Spleen (tissue), 7 donors: ENCODE data around the gene MCCC1.

Experiments used
- POLR2A ChIP-seq, 3 donors: fragments of 450-650 bp; IDR thresholded peaks; one replicate each; pipeline ENCODE4 v1.5.1; 2017; ENCODE audit warnings: antibody characterized with exemption in 3 of 3, mild to moderate bottlenecking in 1 of 3
- POLR2AphosphoS5 ChIP-seq, 3 donors: sonication (generic); formaldehyde crosslinking; IDR thresholded peaks; one replicate each; pipeline ENCODE4 v1.5.1; 2017; ENCODE audit warnings: antibody characterized with exemption in 3 of 3
- TF ChIP-seq, protein P1 (sequence below), 11 experiments: fragments of 200-600 bp in 7 of 11; fragments of 450-650 bp in 4 of 11; sonication (generic) in 4 of 11; IDR thresholded peaks in 8 of 11; conservative IDR thresholded peaks in 3 of 11; 1 replicate in 7 of 11; 2 replicates in 4 of 11; pipeline versions ENCODE4 v1.4.0 to v1.8.0; 2016 to 2021; ENCODE audit warnings: antibody characterized with exemption in 11 of 11, inconsistent platforms in 4 of 11, mild to moderate bottlenecking in 1 of 11
- donor health status: DM: no; HTN: no; CAD: no; lungs with moderate emphysema.
- donor health status: DM: no; HTN: no; CAD: no.
- donor health status: DM: no; HTN: no; CAD: no.

DNA sequence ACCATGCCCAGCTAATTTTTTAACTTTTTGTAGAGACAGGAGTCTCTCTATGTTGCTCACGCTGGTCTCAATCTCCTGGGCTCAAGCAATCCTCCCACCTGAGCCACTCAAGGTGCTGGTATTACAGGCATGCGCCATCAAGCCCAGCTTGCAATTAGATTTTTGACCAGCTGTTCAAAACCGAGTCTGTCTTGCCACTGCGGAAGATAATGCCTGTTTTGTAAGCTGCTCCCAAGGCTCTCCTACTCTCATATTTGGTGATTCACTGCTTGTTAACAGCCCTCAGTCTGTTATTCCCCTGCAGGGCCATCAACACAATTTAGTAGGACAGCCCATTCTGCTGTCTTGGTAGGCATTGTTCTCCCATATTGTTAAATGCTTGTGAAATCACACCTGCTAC lies 17.8 kb upstream of the MCCC1 start:
- TF ChIP-seq, protein P1, sequence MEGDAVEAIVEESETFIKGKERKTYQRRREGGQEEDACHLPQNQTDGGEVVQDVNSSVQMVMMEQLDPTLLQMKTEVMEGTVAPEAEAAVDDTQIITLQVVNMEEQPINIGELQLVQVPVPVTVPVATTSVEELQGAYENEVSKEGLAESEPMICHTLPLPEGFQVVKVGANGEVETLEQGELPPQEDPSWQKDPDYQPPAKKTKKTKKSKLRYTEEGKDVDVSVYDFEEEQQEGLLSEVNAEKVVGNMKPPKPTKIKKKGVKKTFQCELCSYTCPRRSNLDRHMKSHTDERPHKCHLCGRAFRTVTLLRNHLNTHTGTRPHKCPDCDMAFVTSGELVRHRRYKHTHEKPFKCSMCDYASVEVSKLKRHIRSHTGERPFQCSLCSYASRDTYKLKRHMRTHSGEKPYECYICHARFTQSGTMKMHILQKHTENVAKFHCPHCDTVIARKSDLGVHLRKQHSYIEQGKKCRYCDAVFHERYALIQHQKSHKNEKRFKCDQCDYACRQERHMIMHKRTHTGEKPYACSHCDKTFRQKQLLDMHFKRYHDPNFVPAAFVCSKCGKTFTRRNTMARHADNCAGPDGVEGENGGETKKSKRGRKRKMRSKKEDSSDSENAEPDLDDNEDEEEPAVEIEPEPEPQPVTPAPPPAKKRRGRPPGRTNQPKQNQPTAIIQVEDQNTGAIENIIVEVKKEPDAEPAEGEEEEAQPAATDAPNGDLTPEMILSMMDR (IDR thresholded peaks at IDR 0.05 in 8 of 11, conservative IDR thresholded peaks at IDR 0.05 in 3 of 11): no peak
- TF ChIP-seq POLR2AphosphoS5 (IDR thresholded peaks at IDR 0.05): no peak
- TF ChIP-seq POLR2A (IDR thresholded peaks at IDR 0.05): no peak
